HepG2 (cell line): ENCODE data around the gene GRM8. TPM values are rescaled to one million over a fixed set of nuclear protein-coding genes. Genes with fewer than 3 reads are reported as not detected.

Experiments used
- GZF1 ChIP-seq: sonication (generic); formaldehyde crosslinking; IDR thresholded peaks from 2 replicates; pipeline ENCODE4 v1.5.1; 2020; ENCODE audit warnings: mild to moderate bottlenecking, missing genetic modification reagents
- KMT2B ChIP-seq: IDR thresholded peaks from 2 replicates; pipeline ENCODE4 v1.6.1; 2016; ENCODE audit warnings: missing genetic modification reagents, missing compliant biosample characterization
- REST ChIP-seq, 2 experiments: IDR thresholded peaks; 2 replicates each; pipeline ENCODE4 v1.6.1; 2011 to 2012; ENCODE audit warnings: low read length in 2 of 2, borderline replicate concordance in 1 of 2, low read depth in 1 of 2, mild to moderate bottlenecking in 1 of 2, moderate library complexity in 1 of 2
- SALL1 ChIP-seq: sonication (generic); formaldehyde crosslinking; IDR thresholded peaks from 2 replicates; pipeline ENCODE4 v1.8.0; 2022; ENCODE audit warnings: mild to moderate bottlenecking, missing genetic modification reagents
- SRSF9 ChIP-seq: fragments of 200-400 bp; formaldehyde crosslinking; IDR thresholded peaks from 2 replicates; pipeline ENCODE4 v1.6.1; 2018; ENCODE audit warnings: borderline replicate concordance, mild to moderate bottlenecking, low read depth, low read length; ENCODE audit not compliant: insufficient read depth, poor library complexity, severe bottlenecking
- UBTF ChIP-seq: sonication (generic); formaldehyde crosslinking; IDR thresholded peaks from 2 replicates; pipeline ENCODE4 v1.4.0; 2020; ENCODE audit warnings: mild to moderate bottlenecking, missing genetic modification reagents
- ZNF224 ChIP-seq: sonication (generic); formaldehyde crosslinking; IDR thresholded peaks from 2 replicates; pipeline ENCODE4 v1.5.0; 2020; ENCODE audit warnings: mild to moderate bottlenecking, missing genetic modification reagents
- ZNF264 ChIP-seq: sonication (generic); formaldehyde crosslinking; IDR thresholded peaks from 2 replicates; pipeline ENCODE4 v1.4.0; 2020; ENCODE audit warnings: missing genetic modification reagents
- polyA plus RNA-seq, 8 experiments: library from polyadenylated mRNA; depleted of rRNA in 3 of 8; stranded (reverse) in 7 of 8; unstranded in 1 of 8; fragments of >200 nt; fragmentation: Illumina TruSeq in 4 of 8; extraction: Trizol in 4 of 8; gene quantifications; 2 replicates each; pipeline versions ENCODE4 v1.2.1 to v1.2.3, GENCODE V29; 2011 to 2016; ENCODE audit warnings: low read depth in 4 of 8, missing spikeins in 1 of 8, mixed read lengths in 1 of 8; ENCODE audit not compliant: insufficient read depth in 1 of 8
- total RNA-seq, 5 experiments: library from RNA; depleted of rRNA; stranded (reverse); fragments of >200 nt; fragmentation: Illumina TruSeq; extraction: Trizol; gene quantifications; 2 replicates each; pipeline ENCODE4 v1.2.3, GENCODE V29; 2016; ENCODE audit warnings: low read depth in 1 of 5

GRM8 gene
- total and polyA plus RNA-seq, 2 of the 13 experiments (the other 11 are each of a cell fraction or from before 2014, with no cell fraction given) = not detected

GRCh38 chr7:126716321-126716720, 536.4 kb downstream of the GRM8 start (continued):
- TF ChIP-seq KMT2B (CRISPR knock-in tag) (no peak), ZNF224 (no peak), UBTF (CRISPR knock-in tag) (no peak), GZF1 (CRISPR knock-in tag) (no peak), REST (IDR thresholded peaks at IDR 0.05; ENCODE audit: borderline replicate concordance in 1 of 2, low read depth in 1 of 2, low read length in 2 of 2) (no peak), SALL1 (CRISPR knock-in tag) (no peak), ZNF264 (no peak), SRSF9 (no peak)
